Measurements from ENCODE around the gene SEMA3G. TPM values are rescaled to one million over a fixed set of nuclear protein-coding genes. Genes with fewer than 3 reads are reported as not detected.
A peak's percentile ranks its signal among the peaks of the same experiment; 100 is the strongest.

SEMA3G gene
- total RNA-seq, 2 experiments from 2014 or later, result 0.34 to 0.69 TPM

- CTCF ChIA-PET, result no interaction called here
- Histone ChIP-seq H3K9me3 (ENCODE audit: control insufficient read depth in 1 of 2, insufficient read depth in 1 of 2, low read length in 2 of 2) (no peaks in the 10 kb centered on the region), H3K27me3 (ENCODE audit: control insufficient read depth in 1 of 2, insufficient read depth in 2 of 2, low read length in 2 of 2) (no peaks in the 10 kb centered on the region), H3K4me1 (ENCODE audit: insufficient read depth, low read length) (no peaks in the 10 kb centered on the region), H3K36me3 (ENCODE audit: insufficient read depth, low read length) (peaks cover 52% of the 10 kb centered on the region), H3K4me3 (ENCODE audit: low read length) (no peak overlapping the region), H3K27ac (ENCODE audit: low read depth in 1 of 2, low read length in 2 of 2) (no peak overlapping the region)
- H3K4me3 Mint-ChIP-seq, result no peak overlapping the region
- no peaks in the 10 kb centered on the region for H3K9me3 Mint-ChIP-seq
- ATAC-seq (ENCODE audit: poor library complexity) (no peak), DNase-seq (no peak)
- no peaks in the 10 kb centered on the region for H3K4me1 Mint-ChIP-seq (ENCODE audit: low read depth)
- peaks cover 79% of the 10 kb centered on the region for H3K36me3 Mint-ChIP-seq (ENCODE audit: low read depth)
- POLR2A ChIA-PET, result no interaction called here
- no peaks in the 10 kb centered on the region for H3K27me3 Mint-ChIP-seq
- TF ChIP-seq, protein P1, sequence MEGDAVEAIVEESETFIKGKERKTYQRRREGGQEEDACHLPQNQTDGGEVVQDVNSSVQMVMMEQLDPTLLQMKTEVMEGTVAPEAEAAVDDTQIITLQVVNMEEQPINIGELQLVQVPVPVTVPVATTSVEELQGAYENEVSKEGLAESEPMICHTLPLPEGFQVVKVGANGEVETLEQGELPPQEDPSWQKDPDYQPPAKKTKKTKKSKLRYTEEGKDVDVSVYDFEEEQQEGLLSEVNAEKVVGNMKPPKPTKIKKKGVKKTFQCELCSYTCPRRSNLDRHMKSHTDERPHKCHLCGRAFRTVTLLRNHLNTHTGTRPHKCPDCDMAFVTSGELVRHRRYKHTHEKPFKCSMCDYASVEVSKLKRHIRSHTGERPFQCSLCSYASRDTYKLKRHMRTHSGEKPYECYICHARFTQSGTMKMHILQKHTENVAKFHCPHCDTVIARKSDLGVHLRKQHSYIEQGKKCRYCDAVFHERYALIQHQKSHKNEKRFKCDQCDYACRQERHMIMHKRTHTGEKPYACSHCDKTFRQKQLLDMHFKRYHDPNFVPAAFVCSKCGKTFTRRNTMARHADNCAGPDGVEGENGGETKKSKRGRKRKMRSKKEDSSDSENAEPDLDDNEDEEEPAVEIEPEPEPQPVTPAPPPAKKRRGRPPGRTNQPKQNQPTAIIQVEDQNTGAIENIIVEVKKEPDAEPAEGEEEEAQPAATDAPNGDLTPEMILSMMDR (IDR thresholded peaks at IDR 0.05), result no peak
- intact Hi-C loops (cut with DNase I, micrococcal nuclease), result no loop called here
- no peak overlapping the region for H3K27ac Mint-ChIP-seq
Observed at GRCh38 chr3:52399131-52399530, 45.8 kb downstream of the SEMA3G start.

DNA sequence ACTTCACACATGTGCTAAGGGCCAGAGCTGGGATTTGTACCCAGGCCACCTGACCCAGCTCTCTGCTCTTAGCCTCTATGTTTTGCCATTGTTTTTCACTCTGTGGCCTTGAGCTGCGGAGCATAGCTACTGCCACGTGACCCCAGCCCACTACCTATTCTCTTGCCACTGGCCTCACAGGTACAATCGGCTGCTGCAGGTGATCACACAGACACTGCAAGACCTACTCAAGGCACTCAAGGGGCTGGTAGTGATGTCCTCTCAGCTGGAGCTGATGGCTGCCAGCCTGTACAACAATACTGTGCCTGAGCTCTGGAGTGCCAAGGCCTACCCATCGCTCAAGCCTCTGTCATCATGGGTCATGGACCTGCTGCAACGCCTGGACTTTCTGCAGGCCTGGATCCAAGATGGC lies 46.2 kb downstream of the SEMA3G start:
- ChIA-PET CTCF (no interaction called here), POLR2A (no interaction called here)
- Mint-ChIP-seq H3K4me3 (no peak overlapping the region), H3K27ac (no peak overlapping the region), H3K9me3 (no peaks in the 10 kb centered on the region), H3K27me3 (no peaks in the 10 kb centered on the region), H3K36me3 (ENCODE audit: low read depth) (peaks cover 74% of the 10 kb centered on the region), H3K4me1 (ENCODE audit: low read depth) (no peaks in the 10 kb centered on the region)
- TF ChIP-seq, protein P1 (IDR thresholded peaks at IDR 0.05), result no peak
- ATAC-seq (ENCODE audit: poor library complexity) (no peak), DNase-seq (no peak)
- H3K4me1 ChIP-seq (ENCODE audit: insufficient read depth, low read length), result no peaks in the 10 kb centered on the region
- intact Hi-C loops (cut with DNase I, micrococcal nuclease), result no loop called here
- no peaks in the 10 kb centered on the region for H3K9me3 ChIP-seq (ENCODE audit: control insufficient read depth in 1 of 2, insufficient read depth in 1 of 2, low read length in 2 of 2)
- no peak overlapping the region for H3K27ac ChIP-seq (ENCODE audit: low read depth in 1 of 2, low read length in 2 of 2)
- peaks cover 49% of the 10 kb centered on the region for H3K36me3 ChIP-seq (ENCODE audit: insufficient read depth, low read length)
- no peak overlapping the region for H3K4me3 ChIP-seq (ENCODE audit: low read length)
- H3K27me3 ChIP-seq (ENCODE audit: control insufficient read depth in 1 of 2, insufficient read depth in 2 of 2, low read length in 2 of 2), result no peaks in the 10 kb centered on the region

- Mint-ChIP-seq H3K4me1 (ENCODE audit: low read depth) (no peaks in the 10 kb centered on the region), H3K36me3 (ENCODE audit: low read depth) (peaks cover 73% of the 10 kb centered on the region), H3K4me3 (no peak overlapping the region), H3K9me3 (no peaks in the 10 kb centered on the region), H3K27me3 (no peaks in the 10 kb centered on the region), H3K27ac (peak overlapping the region; percentile 33)
- TF ChIP-seq, protein P1 (IDR thresholded peaks at IDR 0.05), result no peak
- Histone ChIP-seq H3K27ac (ENCODE audit: low read depth in 1 of 2, low read length in 2 of 2) (no peak overlapping the region), H3K4me3 (ENCODE audit: low read length) (no peak overlapping the region), H3K36me3 (ENCODE audit: insufficient read depth, low read length) (peaks cover 49% of the 10 kb centered on the region), H3K4me1 (ENCODE audit: insufficient read depth, low read length) (no peaks in the 10 kb centered on the region), H3K9me3 (ENCODE audit: control insufficient read depth in 1 of 2, insufficient read depth in 1 of 2, low read length in 2 of 2) (no peaks in the 10 kb centered on the region), H3K27me3 (ENCODE audit: control insufficient read depth in 1 of 2, insufficient read depth in 2 of 2, low read length in 2 of 2) (no peaks in the 10 kb centered on the region)
- ChIA-PET CTCF (no interaction called here), POLR2A (no interaction called here)
- no peak for ATAC-seq (ENCODE audit: poor library complexity)
- DNase-seq, result no peak
- intact Hi-C loops (cut with DNase I, micrococcal nuclease), result no loop called here
Observed at GRCh38 chr3:52397676-52398399, 47.1 kb downstream of the SEMA3G start.

All from CD4-positive, alpha-beta T cell (primary cell).